HG03064 (cell line): ENCODE measurements around the gene DNAJC28.
"Not testable (repeated sequence)": the region's sequence is repeated elsewhere in the genome, so short reads cannot be mapped to it uniquely, and the experiment has no call there.

Source experiments
- ATAC-seq: cut with Tn5 transposase; IDR thresholded peaks from one replicate; pipeline ENCODE4 v1.9.1; 2021; ENCODE audit warnings: low read depth; ENCODE audit not compliant: unreplicated experiment

DNAJC28 gene

DNA sequence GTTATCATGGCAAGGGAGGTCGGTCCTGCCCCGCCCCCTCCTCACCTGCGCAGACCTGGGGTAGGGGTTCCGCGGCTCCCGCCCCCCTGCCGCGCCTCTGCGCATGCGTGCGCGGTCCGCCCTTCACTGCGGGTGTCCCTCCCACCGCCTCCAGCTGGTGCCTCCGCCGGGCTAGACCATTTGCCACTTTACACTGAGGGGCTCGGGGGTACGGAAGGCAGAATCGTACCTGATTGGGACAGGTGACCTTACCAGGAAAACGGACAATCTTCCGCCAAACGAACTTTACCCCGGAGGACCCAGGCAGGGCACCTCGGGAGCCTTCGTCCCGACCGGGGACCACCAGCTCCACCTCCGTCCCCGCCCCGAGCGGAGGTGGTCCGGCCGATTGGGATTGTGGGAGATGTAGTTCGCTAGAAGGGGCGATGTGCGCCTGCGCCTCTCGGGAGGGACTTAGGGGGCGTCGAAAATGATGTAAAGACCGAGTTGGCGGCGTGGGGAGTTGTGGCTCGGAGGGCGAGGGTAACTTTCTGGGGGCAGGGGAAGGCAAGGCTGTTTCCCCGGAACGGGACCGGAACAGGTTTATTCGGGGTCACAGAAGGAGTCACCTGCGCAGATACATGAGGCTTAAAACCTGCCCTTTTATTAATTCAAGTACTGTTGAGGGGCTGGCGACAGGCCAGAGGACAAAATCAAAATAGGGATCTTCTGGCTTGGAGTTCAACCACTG is at the start of gene DNAJC28:
DNAJC28 (minus strand) TSS at position 344 of the 730 bp plus-strand sequence. CDS start 2,323 bp downstream, outside the sequence.
- ATAC-seq: peak; percentile 88

GRCh38 chr21:33541105-33541711 is 49.7 kb upstream of the DNAJC28 start:
- ATAC-seq: no peak

DNA sequence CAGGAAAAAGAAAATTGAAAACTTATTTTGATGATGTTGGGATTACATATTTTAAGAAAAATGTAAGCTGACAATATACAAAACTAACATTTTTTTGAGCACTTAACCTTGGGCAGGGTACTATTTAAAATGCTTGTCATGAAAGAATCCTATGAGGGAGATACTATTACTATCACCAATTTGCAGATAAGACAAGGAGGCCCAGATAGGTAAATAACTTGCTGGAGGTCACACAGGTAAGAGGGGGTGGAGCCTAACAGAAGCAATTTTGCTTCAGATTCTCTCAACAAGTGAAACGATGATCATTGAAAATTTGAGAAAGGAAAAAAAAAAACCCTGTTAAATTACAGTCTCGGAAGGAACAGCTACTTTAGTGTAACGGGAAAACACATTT is 49.2 kb upstream of the DNAJC28 start:
- ATAC-seq: no peak

GRCh38 chr21:33539616-33540015 is 48.1 kb upstream of the DNAJC28 start:
- ATAC-seq: no peak

DNA sequence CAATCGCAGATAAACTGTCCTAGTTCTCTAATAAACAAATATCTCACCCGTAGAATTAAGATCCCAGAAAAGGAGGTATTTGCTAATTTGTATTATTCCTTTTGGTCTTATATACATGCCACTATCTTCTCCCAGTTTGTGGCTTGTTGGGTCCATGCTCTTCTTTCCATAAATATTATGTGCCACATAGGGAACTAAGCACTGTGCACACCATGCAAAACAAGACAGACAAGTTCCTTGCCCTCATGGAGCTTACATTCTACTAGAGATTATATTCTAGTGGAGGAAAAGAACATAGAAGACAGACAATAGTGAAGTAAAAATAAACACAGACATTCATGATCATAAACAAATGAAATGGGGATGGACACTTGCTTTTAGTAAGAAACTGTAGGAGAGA is 45.7 kb upstream of the DNAJC28 start:
- no peak for ATAC-seq

- ATAC-seq: no peak
Measured at GRCh38 chr21:33531007-33531406, 39.5 kb upstream of the DNAJC28 start.

GRCh38 chr21:33522953-33523349 is 31.4 kb upstream of the DNAJC28 start:
- no peak for ATAC-seq

DNA sequence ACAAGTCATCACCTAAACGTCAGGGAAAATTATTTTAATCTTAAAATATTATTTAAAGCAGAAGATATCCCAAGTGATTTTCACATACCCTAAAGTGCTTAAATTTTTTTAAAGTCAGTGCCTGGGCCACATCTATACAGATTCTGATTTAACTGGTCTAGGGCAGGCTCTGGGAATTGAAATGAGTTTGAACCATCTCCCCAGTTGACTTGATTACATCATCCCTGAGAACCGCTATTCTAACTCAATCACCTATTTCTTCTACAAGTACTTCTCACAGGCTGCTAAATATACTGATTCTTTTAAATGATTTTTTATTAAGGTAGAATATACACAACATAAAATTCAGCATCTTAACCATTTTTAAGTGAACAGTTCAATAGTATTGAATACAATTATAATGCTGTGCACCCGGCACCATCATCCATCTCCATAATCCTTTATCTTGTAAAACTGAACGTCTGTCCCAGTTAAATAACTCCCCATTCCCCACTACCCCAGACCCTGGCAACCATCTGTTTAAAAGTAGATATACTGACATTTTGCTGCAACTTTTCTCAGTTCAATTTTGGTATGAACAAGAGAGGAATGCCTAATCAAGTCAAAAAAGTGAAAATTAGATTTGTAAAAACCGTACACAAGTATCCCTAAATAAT is 30.9 kb upstream of the DNAJC28 start:
- ATAC-seq: no peak

DNA sequence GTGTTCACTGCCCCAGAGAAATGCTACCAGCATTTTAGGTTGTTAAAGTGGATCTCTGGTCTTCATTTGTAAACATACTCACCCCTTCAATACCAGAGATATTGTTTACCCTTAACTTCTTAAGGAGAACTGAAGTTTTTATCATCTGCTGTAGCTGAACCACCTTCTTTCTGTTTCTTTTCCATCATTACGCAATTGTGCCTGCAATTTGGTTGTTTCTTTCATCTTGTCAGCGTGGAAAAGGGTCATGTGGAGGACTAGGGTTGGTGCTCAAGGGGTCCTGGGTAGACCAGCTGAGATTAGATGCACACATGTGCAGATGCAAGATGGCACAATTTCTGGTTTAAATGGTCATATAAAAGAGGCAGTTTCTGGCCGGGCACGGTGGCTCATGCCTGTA is 27.4 kb upstream of the DNAJC28 start:
- no peak for ATAC-seq

GRCh38 chr21:33514229-33514628 is 22.7 kb upstream of the DNAJC28 start:
- no peak for ATAC-seq

- no peak for ATAC-seq
Measured at GRCh38 chr21:33512481-33512880, 21.0 kb upstream of the DNAJC28 start.

DNA sequence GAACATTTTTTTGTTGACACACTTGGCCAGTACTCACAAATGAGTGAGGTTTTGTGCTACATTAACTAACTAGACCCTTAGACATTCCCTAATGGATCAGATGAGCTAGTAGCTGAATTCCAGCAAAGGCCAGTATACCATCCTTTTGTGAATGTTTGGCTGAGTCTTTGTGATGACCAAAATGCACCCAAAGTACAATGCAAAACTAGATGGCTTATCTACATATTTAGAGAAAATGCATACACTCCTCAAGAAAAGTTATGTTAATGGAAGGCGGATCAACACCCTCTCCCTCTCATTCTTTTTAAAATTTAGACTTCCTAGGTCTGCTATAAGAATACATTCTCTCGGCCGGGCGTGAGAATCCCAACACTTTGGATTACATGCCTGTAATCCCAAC is 20.1 kb upstream of the DNAJC28 start:
- ATAC-seq: no peak

GRCh38 chr21:33510826-33511225 is 19.3 kb upstream of the DNAJC28 start:
- ATAC-seq: no peak

- not testable (repeated sequence) for ATAC-seq
Measured at GRCh38 chr21:33507003-33507402, 15.5 kb upstream of the DNAJC28 start.

DNA sequence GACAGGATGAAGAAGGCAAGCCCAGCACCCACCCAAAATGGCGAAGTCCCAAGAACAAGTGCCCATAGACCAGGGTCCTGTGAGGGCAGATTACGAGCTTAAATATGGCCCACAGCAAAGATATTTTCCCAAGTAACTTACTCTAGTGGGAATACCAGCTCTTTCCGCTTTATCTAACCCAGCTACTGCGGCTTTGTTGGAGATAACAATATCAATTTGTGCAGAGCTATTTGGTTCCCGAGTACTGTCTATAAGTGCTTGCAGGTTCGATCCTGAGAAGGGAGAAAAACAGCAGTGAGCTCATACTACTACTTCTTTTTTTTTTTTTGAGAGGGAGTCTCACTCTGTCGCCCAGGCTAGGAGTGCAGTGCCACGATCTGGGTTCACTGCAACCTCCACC is 14.3 kb upstream of the DNAJC28 start:
- no peak for ATAC-seq

- no peak for ATAC-seq
Measured at GRCh38 chr21:33496345-33496744, 4.8 kb upstream of the DNAJC28 start.

DNA sequence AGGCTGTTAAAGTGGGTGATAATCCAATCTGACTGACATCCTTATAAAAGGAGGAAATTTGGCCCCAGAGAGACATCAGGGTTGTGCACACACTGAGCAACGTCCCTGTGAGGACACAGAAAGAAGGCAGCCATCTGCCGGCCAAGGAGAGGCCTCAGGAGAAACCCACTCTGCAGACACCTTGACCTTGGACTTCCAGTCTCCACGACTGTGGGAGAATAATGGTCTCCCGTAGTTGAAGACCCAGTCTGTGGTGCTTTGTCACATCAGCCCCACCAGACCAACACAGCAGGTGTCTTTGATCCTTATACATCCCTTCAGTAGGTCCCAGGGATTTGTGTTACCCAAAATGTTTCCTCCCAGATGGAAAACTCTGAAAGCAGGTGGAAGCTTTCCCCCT is 4.2 kb upstream of the DNAJC28 start:
- no peak for ATAC-seq

GRCh38 chr21:33493756-33494155 is 2.2 kb upstream of the DNAJC28 start:
- no peak for ATAC-seq

DNA sequence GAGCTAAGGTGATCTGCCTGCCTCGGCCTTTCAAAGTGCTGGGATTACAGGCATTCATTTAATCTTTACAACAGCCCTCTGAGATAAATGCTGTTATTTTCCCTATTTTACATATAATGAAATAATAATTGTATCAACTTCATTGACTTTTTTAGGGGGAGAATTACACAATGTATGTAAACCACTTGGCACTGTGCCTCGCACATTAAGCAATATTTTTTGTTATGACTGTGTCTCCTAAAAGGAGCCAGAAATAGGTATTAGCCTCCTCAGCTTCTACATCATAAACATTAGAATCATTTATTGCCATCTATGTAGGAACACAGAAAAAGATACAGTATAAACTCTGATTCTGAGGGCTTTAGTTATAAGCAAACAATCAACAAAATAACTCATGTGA is 1.1 kb upstream of the DNAJC28 start:
- ATAC-seq: no peak

- no peak for ATAC-seq
Measured at GRCh38 chr21:33490991-33491372, 534 bp downstream of the DNAJC28 start.

- no peak for ATAC-seq
Measured at GRCh38 chr21:33488936-33489335, 2.6 kb downstream of the DNAJC28 start.

DNA sequence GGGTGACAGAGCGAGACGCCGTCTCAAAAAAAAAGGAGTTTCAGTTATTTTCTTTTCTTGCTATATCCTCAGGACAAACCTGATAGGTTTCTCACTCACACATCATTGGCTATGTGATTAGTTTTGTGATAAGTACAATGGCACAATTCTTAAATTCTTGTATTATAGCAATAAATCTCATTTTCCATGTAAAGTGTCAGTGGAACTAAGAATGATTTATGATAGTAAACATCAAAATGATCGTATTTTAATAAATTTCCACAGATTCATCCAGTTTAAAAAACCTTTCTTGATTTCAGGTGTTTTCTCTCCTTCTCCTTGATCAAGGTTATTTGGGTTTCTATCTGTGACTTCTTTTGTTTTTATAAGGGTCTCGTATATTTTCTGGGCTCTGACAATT is 3.5 kb downstream of the DNAJC28 start:
- no peak for ATAC-seq
